ENCODE results near the gene SREBF1. TPM values are rescaled to one million over a fixed set of nuclear protein-coding genes. Genes with fewer than 3 reads are reported as not detected.

The SREBF1 gene
- 28.8 and 71.5 TPM in 2 replicates for total RNA-seq

- DNase-seq = peak; percentile 66
Measured at GRCh38 chr17:17836818-17837379, at the start of gene SREBF1. SREBF1 (minus strand) TSS chr17:17836986; CDS start chr17:17836817, 169 bp downstream.

- no peak for DNase-seq
Measured at GRCh38 chr17:17886226-17886625, 49.4 kb upstream of the SREBF1 start.

- DNase-seq = no peak
Measured at GRCh38 chr17:17884391-17885357, 47.9 kb upstream of the SREBF1 start.

- DNase-seq = no peak
Measured at GRCh38 chr17:17883801-17884200, 47.0 kb upstream of the SREBF1 start.

GRCh38 chr17:17882082-17882581 lies 45.3 kb upstream of the SREBF1 start:
- no peak for DNase-seq

- no peak for DNase-seq
Measured at GRCh38 chr17:17880577-17881196, 43.9 kb upstream of the SREBF1 start.

GRCh38 chr17:17877529-17878358 lies 41.0 kb upstream of the SREBF1 start:
- DNase-seq = peak; percentile 92

GRCh38 chr17:17876959-17877528 lies 40.3 kb upstream of the SREBF1 start:
- peak; percentile 13 for DNase-seq

- peak; percentile 33 for DNase-seq
Measured at GRCh38 chr17:17874478-17874877, 37.7 kb upstream of the SREBF1 start.

- DNase-seq = no peak
Measured at GRCh38 chr17:17873450-17873991, 36.7 kb upstream of the SREBF1 start.

- DNase-seq = no peak
Measured at GRCh38 chr17:17872547-17873345, 36.0 kb upstream of the SREBF1 start.

- peak; percentile 50 for DNase-seq
Measured at GRCh38 chr17:17871913-17872312, 35.1 kb upstream of the SREBF1 start.

GRCh38 chr17:17870247-17870646 lies 33.5 kb upstream of the SREBF1 start:
- no peak for DNase-seq

GRCh38 chr17:17868641-17869522 lies 32.1 kb upstream of the SREBF1 start:
- DNase-seq = peak; percentile 86

GRCh38 chr17:17866897-17867296 lies 30.1 kb upstream of the SREBF1 start:
- DNase-seq = no peak

GRCh38 chr17:17866425-17866824 lies 29.6 kb upstream of the SREBF1 start:
- DNase-seq = no peak

- DNase-seq = no peak
Measured at GRCh38 chr17:17865035-17865434, 28.2 kb upstream of the SREBF1 start.

GRCh38 chr17:17860766-17861107 lies 24.0 kb upstream of the SREBF1 start:
- no peak for DNase-seq

- peak; percentile 78 for DNase-seq
Measured at GRCh38 chr17:17859909-17860765, 23.4 kb upstream of the SREBF1 start.

All from dermis blood vessel endothelial cell (primary cell).